GM19043 (cell line): ENCODE data around the gene FCN2.

ENCODE experiments used
- ATAC-seq: cut with Tn5 transposase; IDR thresholded peaks from one replicate; pipeline ENCODE4 v1.9.1; 2021; ENCODE audit warnings: low read depth; ENCODE audit not compliant: unreplicated experiment

Gene FCN2

DNA sequence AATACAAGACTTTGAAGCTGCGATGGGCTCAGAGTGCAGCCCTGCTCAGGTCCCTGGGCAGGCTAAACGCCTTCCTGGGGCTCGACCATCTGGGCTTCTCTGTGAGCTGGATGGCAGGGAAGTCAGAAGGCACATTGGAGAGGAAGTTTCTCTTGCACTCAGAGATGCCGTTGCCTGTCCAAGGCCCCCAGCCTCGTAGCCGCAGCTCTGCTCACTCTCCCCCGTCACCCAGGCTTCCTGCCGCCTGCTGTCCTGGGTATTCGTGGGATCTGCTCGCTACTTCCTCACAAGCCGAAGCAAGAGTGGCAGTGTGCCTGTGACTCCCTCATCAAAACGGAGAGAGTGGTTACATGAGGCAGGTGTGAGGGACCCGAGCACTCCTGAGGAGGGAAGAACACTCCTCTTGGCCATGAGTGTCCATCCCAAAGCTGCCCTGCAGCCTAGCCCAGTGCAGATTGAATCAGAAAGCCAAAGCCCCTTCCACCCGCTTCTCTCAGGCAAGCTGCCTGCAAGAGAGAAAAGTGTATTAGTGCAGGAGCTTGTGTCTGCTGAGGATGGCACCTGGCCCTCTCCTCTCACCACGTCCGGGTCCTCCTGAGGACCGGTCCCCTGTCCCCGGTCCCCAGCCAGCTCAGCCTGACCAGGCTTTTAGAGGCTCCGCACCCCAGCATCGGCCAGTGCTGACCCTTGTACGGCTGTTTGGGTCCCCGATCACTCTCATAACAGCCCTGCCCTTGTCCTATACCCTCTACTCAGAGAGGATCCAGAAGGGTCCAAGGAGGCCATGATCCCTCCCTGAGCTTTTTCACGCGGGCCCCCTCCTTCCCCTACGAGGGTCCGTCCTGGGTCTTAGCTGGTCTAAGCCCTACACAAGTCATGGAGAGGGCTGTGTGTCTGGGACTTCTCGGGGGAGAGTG, 7.3 kb downstream of the FCN2 start:
- no peak for ATAC-seq

DNA sequence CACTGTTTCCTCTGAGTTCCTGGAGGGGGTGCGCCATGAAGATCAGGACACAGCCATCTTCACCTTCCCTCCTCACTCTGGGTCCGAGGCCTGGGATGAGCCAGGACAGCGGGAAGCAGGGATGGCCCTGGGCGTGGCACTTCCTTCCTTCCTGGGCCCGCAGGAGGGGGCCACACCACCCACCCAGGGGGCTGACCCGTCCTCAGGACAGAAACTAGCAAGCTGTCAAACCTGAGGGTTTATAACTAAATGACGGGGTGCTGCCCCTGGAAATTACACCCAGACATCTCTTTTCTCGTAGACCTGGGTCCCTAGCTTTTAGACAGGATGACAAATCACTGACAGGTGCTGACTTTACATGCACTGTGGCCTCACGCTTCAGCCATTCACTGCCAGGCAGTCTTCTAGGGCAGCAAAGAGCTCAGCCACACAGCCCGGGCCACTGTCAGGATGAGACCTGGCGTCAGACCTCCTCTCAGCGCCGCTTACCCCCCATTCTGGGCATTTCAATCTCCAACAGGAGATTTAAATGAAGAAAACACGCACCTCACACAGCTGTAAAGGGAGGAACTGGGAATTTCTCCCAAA, 8.1 kb downstream of the FCN2 start:
- ATAC-seq, result no peak

DNA sequence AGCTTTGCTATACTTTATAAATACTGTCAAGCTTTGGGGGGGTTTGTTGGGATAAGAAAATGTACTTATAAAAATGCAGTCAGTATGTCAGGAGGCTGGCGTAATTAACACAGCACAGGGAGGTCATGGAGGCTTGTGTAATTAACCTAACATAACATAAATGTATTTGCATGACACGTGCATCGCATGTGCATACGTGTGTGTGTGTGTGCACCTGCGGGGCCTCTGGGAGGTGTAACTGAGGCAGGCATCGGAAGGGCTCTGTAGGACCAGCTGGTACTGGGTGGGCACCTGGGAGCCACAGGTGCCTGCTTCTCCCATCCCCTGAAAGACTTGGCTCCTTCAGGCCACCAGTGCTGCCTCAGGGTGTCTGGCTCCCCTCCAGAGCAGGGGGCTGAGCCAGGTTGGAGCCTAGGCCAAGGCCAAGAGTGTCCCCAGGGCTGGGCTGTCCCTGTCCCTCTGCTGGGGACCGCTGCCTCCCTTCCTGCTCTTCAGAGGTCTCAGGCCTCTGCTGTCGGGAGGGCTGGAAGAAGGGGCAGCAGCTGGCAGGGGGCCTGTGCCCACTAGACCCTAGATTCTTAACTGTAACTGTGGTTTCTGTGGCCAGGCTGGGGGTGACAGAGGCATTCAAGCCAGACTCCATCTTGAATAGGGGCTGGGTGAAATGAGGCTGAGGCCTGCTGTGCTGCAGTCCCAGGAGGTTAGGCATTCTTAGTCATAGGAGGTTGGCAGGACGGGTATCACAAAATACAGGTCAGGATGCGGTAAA, 9.0 kb downstream of the FCN2 start:
- no peak for ATAC-seq

DNA sequence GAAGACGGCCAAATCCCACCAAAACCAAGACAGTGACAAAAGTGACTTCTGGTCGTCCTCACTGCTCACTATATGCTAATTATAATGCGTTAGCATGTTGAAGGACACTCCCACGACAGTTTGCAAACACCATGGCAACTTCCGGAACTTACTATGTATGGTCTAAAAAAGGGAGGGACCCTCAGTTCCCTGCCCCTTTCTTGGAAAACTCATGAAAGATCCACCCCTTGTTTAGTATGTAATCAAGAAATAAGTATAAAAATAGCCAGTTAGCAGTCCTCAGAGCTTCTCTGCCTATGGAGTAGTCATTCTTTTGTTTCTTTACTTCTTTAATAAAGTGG, 9.5 kb downstream of the FCN2 start:
- no peak for ATAC-seq

DNA sequence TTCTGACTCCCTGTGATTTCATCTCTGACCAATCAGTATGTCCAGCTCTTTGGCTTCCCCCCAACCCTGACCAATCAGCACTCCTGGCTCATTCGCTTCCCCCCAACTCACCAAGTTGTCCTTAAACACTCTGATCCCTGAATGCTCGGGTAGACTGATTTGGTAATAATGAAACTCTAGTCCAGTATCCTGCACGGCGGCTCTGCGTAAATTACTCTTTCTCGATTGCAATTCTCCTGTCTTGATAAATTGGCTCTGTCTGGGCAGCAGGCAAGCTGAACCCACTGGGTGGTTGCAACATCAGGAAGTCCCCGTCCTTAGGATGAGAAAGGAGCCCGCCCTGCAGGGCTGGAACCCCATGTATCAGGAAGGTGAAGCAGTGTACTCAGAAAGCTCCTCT, 10.4 kb downstream of the FCN2 start:
- ATAC-seq, result no peak

DNA sequence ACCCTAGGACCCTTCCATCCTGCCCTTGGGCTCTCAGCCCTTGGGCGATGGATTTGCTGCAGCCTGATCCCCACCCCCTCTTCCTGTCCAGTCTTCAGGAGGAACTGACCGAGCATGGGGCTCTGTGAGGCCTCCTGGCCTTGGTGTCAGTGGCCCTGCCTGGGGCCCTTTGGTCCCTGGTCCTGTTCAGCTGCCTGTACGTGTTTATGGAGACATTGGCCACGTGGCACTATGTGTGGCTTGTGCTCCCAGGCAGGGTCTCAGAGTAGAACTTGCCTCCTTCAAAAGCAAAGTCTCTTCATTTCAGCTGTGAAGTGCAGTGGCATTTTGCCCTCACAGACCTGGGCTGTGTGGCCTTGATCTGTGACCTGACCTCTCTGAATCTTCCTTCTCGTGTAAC, 11.1 kb downstream of the FCN2 start:
- no peak for ATAC-seq

DNA sequence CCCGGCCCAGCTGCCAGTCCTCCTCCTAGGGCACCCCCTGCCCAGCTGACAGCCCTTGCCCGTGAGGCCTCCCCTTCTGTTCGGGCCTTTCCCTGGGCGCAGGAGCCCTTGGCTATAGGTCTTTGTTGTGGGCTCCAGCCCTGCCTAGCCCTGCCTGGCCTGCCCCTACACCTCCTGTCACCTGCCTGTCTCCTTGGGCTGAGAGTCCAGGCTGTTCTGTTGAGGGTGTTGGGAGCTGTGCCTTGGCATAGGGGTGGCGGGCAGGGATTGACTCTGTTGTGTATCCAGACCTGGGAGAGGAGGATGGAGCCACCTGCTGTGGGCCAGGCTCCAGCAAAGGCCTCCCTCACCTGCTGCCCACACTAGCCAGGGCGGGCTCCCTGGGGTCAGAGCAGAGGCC, 11.6 kb downstream of the FCN2 start:
- ATAC-seq, result no peak

DNA sequence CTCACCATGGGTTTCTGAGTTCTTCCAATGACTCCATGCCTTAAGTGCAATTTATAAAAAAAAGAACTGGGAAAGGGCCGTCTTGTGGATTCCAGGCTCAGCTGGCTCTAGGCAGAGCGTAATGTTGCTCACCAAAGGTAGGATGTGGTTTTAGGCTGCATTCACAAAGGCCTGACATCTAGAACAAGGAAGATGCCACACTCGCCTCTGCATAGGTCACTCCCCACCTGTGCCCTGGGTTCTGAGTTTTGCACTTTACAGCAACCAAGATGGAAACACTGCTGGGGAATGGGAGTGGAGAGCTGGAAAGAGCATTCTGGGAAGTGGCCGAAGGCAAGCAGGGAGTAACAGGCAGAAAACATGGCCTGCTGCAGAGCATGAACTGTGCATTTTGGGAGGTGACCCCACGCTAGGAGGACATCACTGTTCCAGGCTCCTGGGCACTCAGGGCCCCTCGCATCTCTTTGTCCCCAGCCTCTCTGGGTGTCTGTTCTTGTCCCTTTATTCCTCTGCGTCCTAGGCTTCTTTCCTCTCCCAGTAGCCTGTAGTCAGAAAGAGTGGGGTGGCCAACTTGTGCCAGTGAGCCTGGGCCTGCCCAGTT, 12.3 kb downstream of the FCN2 start:
- no peak for ATAC-seq

DNA sequence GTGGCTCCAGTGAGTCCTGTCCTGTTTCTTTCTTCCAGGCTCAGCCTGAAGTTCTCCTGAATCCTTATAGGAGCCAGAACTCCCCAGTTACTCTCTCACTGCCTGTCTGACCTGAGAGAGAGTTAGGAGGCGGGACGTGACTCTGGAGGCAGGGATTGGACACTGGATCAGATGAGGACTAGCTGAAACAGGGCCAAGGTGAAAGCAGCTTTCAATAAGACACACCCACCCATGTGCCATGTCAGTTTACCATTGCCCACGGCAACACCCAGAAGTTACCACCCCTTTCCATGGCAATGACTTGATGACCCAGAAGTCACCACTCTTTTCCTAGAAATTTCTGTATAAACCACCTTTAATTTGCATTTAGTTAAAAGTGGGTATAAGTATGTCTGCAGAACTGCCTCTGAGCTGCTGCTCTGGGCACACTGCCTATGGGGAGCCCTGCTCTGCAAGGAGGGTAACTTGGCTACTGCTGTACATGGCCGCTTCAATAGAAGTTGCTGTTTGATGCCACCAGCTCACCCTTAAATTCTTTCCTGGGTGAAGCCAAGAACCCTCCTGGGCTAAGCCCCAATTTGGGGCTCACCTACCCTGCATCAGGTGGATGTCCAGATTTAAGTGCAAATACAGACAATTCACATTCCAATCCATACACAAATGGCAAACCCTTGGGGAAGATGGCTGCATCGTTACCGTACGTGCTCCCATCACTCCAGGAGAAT, 13.7 kb downstream of the FCN2 start:
- no peak for ATAC-seq

DNA sequence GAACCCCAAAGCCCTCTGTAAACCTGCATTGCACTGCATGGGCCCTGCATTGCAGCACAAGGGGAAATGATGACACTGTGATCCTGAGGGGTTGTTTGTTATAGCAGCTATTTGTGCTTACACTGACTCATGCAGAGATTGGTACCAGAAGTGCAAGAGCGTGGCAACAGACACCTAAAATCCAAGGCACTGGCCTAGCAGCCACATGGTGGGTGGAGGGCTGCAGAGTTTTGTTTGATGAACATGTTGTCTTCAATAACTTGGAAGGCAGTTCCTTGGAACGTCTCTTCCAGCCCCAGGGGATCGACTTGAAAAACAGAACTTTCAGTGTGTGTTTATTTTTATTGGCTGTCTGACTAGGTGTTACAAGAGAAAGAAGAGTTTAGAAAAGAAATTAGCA, 14.5 kb downstream of the FCN2 start:
- ATAC-seq, result no peak

DNA sequence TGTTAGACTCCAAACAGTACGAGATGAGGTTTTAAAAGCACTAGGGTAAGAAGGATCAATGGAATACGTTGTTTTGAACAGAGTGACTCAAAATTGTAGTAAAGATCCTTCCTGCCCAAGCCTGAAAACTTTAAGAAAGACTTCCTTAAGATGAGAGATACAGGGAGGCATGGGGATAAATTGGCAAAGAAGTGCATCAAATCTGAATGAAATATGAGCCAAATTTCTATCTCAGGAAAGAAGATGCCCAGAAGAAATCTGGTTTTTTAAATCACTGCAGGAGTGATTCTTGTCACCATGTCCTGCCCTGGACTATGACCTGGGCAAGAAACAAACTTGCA, 14.9 kb downstream of the FCN2 start:
- ATAC-seq, result no peak

DNA sequence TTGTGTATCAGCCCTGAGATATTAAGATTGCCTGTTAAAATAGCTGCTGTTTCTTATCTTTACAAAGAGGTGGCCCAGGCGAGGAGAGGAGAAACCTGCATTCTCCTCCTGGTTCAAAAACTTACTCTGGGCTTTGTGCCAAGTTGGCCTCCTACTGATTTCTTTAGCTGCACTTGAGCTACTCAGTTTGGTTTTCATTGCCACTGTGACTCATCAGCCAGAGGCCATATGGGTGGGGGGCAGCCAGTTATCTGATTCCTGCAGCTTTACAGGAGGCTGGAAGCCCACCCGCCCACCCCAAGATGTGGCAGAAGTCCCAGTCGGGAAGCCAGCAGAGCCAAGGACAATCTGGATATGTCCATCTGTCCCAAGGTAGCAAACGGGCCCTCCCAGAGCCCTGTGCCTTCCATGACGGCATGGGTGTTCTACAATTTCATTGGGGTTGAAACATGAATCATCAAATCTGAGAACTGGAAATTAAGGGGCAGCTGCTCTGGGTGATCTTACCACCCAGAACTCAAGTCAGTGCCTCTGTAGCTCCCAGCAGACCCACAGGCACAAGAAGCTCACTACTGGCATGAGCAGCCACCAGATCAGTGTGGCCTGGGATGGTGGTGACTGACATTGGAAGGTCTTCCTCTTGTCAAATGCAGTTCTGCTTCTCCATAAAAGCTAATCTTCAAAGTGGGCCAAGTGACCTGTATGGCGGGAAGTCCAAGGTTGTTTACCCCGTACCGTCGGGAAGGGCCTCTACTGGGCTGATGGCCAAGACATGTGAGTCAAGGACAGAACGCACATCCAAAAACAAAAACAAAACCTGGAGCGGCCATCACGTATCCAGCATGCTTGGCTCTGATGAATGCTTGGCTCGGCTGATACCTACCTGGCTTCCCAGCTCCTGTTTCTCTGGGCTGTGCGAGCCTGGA, 15.6 kb downstream of the FCN2 start:
- ATAC-seq, result no peak

DNA sequence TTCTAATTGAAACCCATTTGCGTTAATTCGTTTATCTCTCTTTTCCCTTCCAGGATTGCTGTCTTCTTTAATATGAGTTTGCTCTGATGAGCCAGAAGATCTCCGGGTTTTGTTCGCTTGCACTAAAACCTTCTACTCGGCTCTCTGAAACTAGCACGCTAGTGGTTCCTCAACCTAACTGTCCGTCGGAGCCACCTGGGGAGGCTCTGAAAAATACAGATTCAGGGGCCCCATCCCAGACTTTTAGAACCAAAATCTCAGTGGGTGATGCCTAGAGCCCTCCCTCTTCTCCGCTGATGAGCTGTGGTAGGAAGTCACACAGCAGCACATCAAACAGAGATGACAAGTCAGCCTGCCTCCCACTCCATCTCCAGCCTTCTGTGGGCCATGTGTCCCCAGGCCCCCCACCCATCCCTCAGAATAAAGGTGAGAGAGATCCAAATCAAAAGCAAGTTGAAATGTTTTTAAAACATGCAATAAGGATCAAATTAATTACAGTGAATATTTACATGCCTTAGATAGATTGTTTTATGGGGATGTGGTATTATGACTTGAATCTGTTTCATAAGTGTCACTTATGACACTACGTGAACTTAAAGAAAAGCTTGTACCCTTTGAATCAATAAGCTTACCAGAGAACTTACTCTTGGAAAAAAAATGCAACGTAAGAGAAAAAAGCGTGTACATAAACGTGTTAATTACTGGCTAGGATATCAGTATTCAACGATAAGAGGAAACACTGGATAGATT, 16.4 kb downstream of the FCN2 start:
- ATAC-seq, result no peak

DNA sequence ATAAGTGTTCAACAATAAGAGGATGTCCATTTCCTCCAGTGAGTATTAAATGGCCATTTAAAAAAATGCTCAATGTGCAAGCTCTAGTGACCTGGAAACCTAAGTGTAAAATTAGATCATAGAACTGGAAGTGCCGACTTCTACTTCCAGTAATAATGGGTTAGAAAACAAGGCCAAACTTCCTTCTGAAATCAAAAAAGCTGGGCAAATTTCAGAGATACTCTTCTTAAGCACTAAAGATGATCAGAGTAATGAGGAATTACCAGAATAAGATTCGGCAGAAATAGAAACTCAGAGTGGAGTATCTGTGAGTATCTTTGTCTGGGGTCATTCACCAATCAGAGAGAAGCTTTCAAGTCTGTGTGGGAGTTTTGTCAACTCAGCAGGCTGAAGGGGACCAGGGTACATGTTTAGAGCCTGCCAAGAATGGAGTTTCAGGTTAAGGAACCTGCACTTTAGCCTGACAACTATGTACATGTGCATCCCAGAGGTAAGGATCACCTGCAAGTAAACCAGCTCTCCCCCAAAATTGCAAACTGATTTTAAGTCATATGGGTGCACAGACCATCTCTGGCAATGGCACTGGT, 17.1 kb downstream of the FCN2 start:
- no peak for ATAC-seq

DNA sequence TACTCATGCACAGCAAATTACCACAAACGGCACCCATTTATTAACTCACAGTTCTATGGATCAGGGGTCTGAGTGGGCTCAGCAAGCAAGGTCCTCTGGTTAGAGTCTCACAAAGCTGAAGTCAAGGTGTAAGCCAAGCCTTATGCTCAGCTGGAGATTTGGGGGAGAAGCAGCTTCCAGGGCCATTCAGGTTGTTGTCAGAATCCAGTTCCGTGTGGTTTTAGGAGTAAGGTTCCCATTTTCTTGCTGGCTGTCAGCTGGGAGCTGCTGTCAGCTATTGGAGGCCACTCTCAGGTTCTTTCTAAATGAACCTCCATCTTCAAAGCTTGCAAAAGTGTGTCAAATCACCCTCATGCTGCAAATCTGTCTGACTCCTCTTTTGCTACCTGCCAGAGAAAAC, 17.7 kb downstream of the FCN2 start:
- ATAC-seq, result no peak

DNA sequence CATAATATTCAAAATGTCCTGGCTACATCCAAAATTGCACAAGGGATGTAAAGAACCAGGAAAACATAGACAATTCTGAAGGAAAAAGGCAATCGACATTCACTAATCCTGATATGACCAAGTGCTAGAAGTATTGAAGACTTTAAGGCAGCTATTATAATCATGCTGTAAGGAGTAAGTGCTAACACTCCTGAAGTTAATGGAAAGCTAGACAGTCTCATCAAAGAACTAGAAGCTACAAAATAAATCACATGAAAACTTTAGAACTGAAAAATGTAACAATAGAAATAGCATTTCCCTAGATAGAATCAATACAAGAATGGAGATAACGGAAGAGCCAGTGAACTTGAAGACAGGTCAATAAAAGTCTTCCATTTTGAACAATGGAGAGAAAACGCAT, 18.6 kb downstream of the FCN2 start:
- ATAC-seq, result no peak

DNA sequence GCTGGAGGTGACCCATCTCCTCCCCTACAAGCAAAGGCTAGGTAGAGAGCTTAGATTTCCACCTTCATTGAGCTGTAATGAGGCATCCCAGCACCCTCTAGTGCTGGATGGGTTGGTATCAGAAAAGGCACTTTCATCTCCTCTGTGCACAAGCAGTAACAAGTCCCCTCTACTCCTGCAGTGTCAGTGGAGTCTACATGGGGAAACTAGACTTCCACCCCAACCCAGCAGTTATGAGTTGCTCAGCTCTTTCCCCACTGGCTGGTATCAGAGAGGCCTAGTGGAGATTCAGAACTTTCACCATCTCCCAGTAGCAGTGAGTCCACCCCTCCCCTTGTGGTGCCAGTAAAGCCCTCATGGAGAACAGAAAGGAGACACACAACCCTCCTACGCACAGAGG, 19.2 kb downstream of the FCN2 start:
- ATAC-seq, result no peak

DNA sequence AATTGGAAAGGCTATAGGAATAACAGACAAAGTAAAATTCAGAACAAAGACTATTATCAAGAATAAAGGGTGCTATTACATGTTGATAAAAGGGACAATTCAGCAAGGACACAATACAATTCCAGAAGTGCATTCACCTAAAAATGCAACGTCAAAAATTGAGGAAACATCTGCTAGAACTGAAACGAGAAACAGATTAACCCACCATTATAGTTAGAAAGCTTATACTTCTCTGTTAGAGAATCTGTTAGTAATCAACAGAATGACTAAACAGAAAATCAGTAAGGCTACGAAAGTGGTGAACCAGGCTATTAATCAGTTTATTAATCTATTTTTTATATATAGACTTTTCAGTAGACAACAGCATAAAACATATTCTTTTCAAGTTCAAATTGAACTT, 22.3 kb downstream of the FCN2 start:
- ATAC-seq, result no peak
